GM12801 (cell line): Measurements from ENCODE around the gene ZNF474.

ENCODE experiments used
- CTCF ChIP-seq: IDR thresholded peaks from one replicate; pipeline ENCODE4 v1.5.1; 2011; ENCODE audit warnings: control low read depth; ENCODE audit not compliant: insufficient read length; ENCODE audit errors: extremely low read depth

The ZNF474 gene

DNA sequence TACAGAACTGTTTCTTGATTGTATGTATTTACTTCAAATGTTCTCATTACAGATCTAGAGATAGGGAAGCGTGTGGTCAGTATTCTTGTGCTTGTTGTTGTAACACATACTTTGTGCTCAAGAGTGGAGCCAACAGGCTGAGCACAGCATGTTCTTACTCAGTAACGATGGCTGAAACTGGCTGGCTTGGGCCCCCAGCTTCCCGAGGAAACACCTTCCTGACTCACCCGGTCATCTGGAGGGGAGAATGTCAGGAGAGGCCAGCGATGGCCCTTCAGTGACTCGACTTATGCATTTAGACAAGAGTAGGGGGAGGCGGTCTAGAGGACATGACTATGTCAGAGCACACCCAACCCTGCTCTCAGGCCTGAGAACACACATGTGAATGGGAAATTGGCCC, 25.6 kb downstream of the ZNF474 start:
- TF ChIP-seq CTCF = no peak

GRCh38 chr5:122155546-122155945, 26.2 kb downstream of the ZNF474 start:
- no peak for TF ChIP-seq CTCF

- no peak for TF ChIP-seq CTCF
These were observed 27.5 kb downstream of the ZNF474 start for GRCh38 chr5:122156724-122157325.

- no peak for TF ChIP-seq CTCF
These were observed 32.8 kb downstream of the ZNF474 start for GRCh38 chr5:122162100-122162638.

- TF ChIP-seq CTCF = no peak
These were observed 34.0 kb downstream of the ZNF474 start for GRCh38 chr5:122163121-122164069.

GRCh38 chr5:122164070-122164435, 34.7 kb downstream of the ZNF474 start:
- TF ChIP-seq CTCF = no peak

DNA sequence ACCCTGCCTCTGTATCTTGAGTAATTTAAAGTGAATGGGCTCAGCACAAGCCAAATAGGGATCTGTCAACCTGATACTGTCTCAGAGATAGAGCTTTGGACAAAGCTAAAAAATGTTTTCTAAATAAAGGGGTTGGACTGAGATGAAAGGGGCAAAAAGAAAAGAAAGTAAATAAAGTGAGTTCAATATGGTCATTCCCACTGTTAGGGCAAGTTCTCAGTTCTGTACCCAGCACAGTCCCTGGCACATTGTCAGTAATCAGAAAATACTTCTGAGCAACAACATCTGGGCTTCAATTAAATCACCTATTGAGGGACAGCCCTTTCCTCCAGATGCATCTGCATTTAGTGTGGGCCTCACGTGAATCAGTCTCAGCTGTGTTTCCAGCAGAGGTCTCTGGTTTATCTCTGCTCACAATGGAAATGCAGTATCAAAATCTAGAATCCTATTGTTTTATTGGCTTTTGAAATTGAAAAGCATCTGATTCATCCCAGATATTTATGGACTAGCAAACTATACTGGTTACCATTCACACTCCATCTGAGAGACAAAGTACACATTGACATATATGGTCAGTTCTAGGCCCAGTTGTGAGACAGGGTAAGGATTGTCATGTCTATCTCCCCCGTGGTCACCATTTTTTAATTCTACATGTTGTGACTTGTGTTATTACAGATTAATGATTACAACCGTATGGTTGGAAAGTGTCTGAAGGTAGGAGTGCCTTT, 35.6 kb downstream of the ZNF474 start:
- no peak for TF ChIP-seq CTCF
